HUES48 (cell line): ENCODE data around the gene TASP1.

ENCODE experiments used
- H3K27ac ChIP-seq: one replicate; pipeline ENCODE4 v1.7.0; 2013; ENCODE audit warnings: low read depth, low read length, inconsistent platforms
- H3K27me3 ChIP-seq: 2 replicates; pipeline ENCODE4 v1.6.1; 2013; ENCODE audit warnings: mild to moderate bottlenecking, low read length; ENCODE audit not compliant: control insufficient read depth, insufficient read depth
- H3K36me3 ChIP-seq: 2 replicates; pipeline ENCODE4 v1.6.1; 2013; ENCODE audit warnings: low read length; ENCODE audit not compliant: control insufficient read depth, insufficient read depth
- H3K4me1 ChIP-seq: 2 replicates; pipeline ENCODE4 v1.6.1; 2013; ENCODE audit warnings: mild to moderate bottlenecking, low read length; ENCODE audit not compliant: control insufficient read depth, insufficient read depth
- H3K4me3 ChIP-seq: 2 replicates; pipeline ENCODE4 v1.5.1; 2013; ENCODE audit warnings: mild to moderate bottlenecking, low read depth, low read length
- H3K9ac ChIP-seq: 2 replicates; pipeline ENCODE4 v1.6.1; 2013; ENCODE audit warnings: mild to moderate bottlenecking, low read depth, low read length, moderate library complexity
- H3K9me3 ChIP-seq: 2 replicates; pipeline ENCODE4 v1.6.1; 2013; ENCODE audit warnings: low read length; ENCODE audit not compliant: control insufficient read depth, insufficient read depth

Gene TASP1

GRCh38 chr20:13422637-13423036, 216.1 kb downstream of the TASP1 start:
- Histone ChIP-seq H3K9me3 (no peaks in the 10 kb centered on the region), H3K4me1 (peaks cover 24% of the 10 kb centered on the region)

GRCh38 chr20:13420625-13421024, 218.1 kb downstream of the TASP1 start:
- no peaks in the 10 kb centered on the region for H3K9me3 ChIP-seq
- H3K9ac ChIP-seq = no peak overlapping the region
- H3K36me3 ChIP-seq = no peaks in the 10 kb centered on the region
- no peak overlapping the region for H3K4me3 ChIP-seq
- no peaks in the 10 kb centered on the region for H3K27me3 ChIP-seq
- peaks cover 42% of the 10 kb centered on the region for H3K4me1 ChIP-seq
- H3K27ac ChIP-seq = no peak overlapping the region

More at GRCh38 chr20:13422637-13423036, 216.1 kb downstream of the TASP1 start:
- Histone ChIP-seq H3K9ac (no peak overlapping the region), H3K36me3 (no peaks in the 10 kb centered on the region), H3K27ac (no peak overlapping the region), H3K27me3 (no peaks in the 10 kb centered on the region), H3K4me3 (no peak overlapping the region)

- H3K4me3 ChIP-seq = no peak overlapping the region
- H3K9me3 ChIP-seq = no peaks in the 10 kb centered on the region
- no peak overlapping the region for H3K27ac ChIP-seq
- no peaks in the 10 kb centered on the region for H3K27me3 ChIP-seq
- H3K36me3 ChIP-seq = no peaks in the 10 kb centered on the region
- H3K4me1 ChIP-seq = peaks cover 34% of the 10 kb centered on the region
- H3K9ac ChIP-seq = no peak overlapping the region
Observed at GRCh38 chr20:13419477-13419876, 219.3 kb downstream of the TASP1 start.

GRCh38 chr20:13418263-13419229, 220.2 kb downstream of the TASP1 start:
- no peak overlapping the region for H3K4me3 ChIP-seq
- H3K4me1 ChIP-seq = peaks cover 34% of the 10 kb centered on the region
- no peaks in the 10 kb centered on the region for H3K36me3 ChIP-seq
- H3K9me3 ChIP-seq = no peaks in the 10 kb centered on the region
- H3K27me3 ChIP-seq = no peaks in the 10 kb centered on the region
- H3K9ac ChIP-seq = no peak overlapping the region
- no peak overlapping the region for H3K27ac ChIP-seq

GRCh38 chr20:13416531-13416930, 222.2 kb downstream of the TASP1 start:
- Histone ChIP-seq H3K9me3 (no peaks in the 10 kb centered on the region), H3K4me1 (peaks cover 33% of the 10 kb centered on the region), H3K4me3 (no peak overlapping the region), H3K27me3 (no peaks in the 10 kb centered on the region), H3K27ac (no peak overlapping the region), H3K36me3 (no peaks in the 10 kb centered on the region), H3K9ac (no peak overlapping the region)

GRCh38 chr20:13412806-13413445, 225.8 kb downstream of the TASP1 start:
- H3K9me3 ChIP-seq = no peaks in the 10 kb centered on the region
- no peak overlapping the region for H3K9ac ChIP-seq
- H3K27me3 ChIP-seq = no peaks in the 10 kb centered on the region
- H3K4me3 ChIP-seq = no peak overlapping the region
- H3K27ac ChIP-seq = no peak overlapping the region
- no peaks in the 10 kb centered on the region for H3K36me3 ChIP-seq
- H3K4me1 ChIP-seq = peaks cover 24% of the 10 kb centered on the region

GRCh38 chr20:13404293-13404692, 234.4 kb downstream of the TASP1 start:
- Histone ChIP-seq H3K4me3 (no peak overlapping the region), H3K9me3 (no peaks in the 10 kb centered on the region), H3K27me3 (no peaks in the 10 kb centered on the region)

GRCh38 chr20:13403453-13403852, 235.3 kb downstream of the TASP1 start:
- H3K9ac ChIP-seq = no peak overlapping the region
- no peaks in the 10 kb centered on the region for H3K27me3 ChIP-seq
- H3K36me3 ChIP-seq = no peaks in the 10 kb centered on the region
- H3K4me1 ChIP-seq = no peaks in the 10 kb centered on the region
- H3K4me3 ChIP-seq = no peak overlapping the region
- no peak overlapping the region for H3K27ac ChIP-seq
- no peaks in the 10 kb centered on the region for H3K9me3 ChIP-seq

More at GRCh38 chr20:13404293-13404692, 234.4 kb downstream of the TASP1 start:
- no peaks in the 10 kb centered on the region for H3K4me1 ChIP-seq
- H3K36me3 ChIP-seq = no peaks in the 10 kb centered on the region
- no peak overlapping the region for H3K27ac ChIP-seq
- H3K9ac ChIP-seq = no peak overlapping the region

GRCh38 chr20:13402986-13403385, 235.7 kb downstream of the TASP1 start:
- Histone ChIP-seq H3K4me3 (no peak overlapping the region), H3K9me3 (no peaks in the 10 kb centered on the region), H3K9ac (no peak overlapping the region), H3K27me3 (no peaks in the 10 kb centered on the region), H3K36me3 (no peaks in the 10 kb centered on the region), H3K27ac (no peak overlapping the region), H3K4me1 (no peaks in the 10 kb centered on the region)

GRCh38 chr20:13402171-13402760, 236.5 kb downstream of the TASP1 start:
- Histone ChIP-seq H3K9ac (no peak overlapping the region), H3K27me3 (no peaks in the 10 kb centered on the region)

GRCh38 chr20:13401596-13401995, 237.1 kb downstream of the TASP1 start:
- H3K27me3 ChIP-seq = no peaks in the 10 kb centered on the region
- no peaks in the 10 kb centered on the region for H3K4me1 ChIP-seq
- H3K9me3 ChIP-seq = no peaks in the 10 kb centered on the region
- no peak overlapping the region for H3K27ac ChIP-seq
- no peaks in the 10 kb centered on the region for H3K36me3 ChIP-seq
- no peak overlapping the region for H3K4me3 ChIP-seq
- H3K9ac ChIP-seq = no peak overlapping the region

More at GRCh38 chr20:13402171-13402760, 236.5 kb downstream of the TASP1 start:
- Histone ChIP-seq H3K36me3 (no peaks in the 10 kb centered on the region), H3K4me1 (no peaks in the 10 kb centered on the region), H3K9me3 (no peaks in the 10 kb centered on the region), H3K27ac (no peak overlapping the region), H3K4me3 (no peak overlapping the region)
